Activated T-cell treated with anti-CD3 and anti-CD28 coated beads, Interleukin-2, amount 50 U/mL, for 72 hours (primary cell): ENCODE data around the gene SYT13. TPM values are rescaled to one million over a fixed set of nuclear protein-coding genes. Genes with fewer than 3 reads are reported as not detected.

Experiments used
- ATAC-seq, 2 donors: fragments of 150-1000 bp; cut with Tn5 transposase; replicated peaks in 1 of 2; 2 replicates each; pipeline ENCODE4 v1.10.0; 2021; ENCODE audit warnings: moderate library complexity in 2 of 2, mild to moderate bottlenecking in 1 of 2
- DNase-seq, 2 donors: peaks; one replicate each; pipeline ENCODE4 v3.0.0; 2021 to 2022; ENCODE audit warnings: mixed read lengths in 1 of 2
- H3K27ac Mint-ChIP-seq: one replicate; pipeline ENCODE4 v1.8.0; 2022; ENCODE audit warnings: mild to moderate bottlenecking, moderate library complexity, mixed read lengths
- H3K27me3 Mint-ChIP-seq: one replicate; pipeline ENCODE4 v1.8.0; 2022; ENCODE audit warnings: low read depth, mixed read lengths
- H3K36me3 Mint-ChIP-seq, 2 donors: one replicate each; pipeline ENCODE4 v1.8.0; 2022; ENCODE audit warnings: mixed read lengths in 2 of 2, mild to moderate bottlenecking in 1 of 2; ENCODE audit not compliant: insufficient read depth in 2 of 2
- H3K4me1 Mint-ChIP-seq: one replicate; pipeline ENCODE4 v1.8.0; 2022; ENCODE audit warnings: low read depth, mixed read lengths
- H3K4me3 Mint-ChIP-seq, 2 donors: one replicate each; pipeline ENCODE4 v1.8.0; 2022; ENCODE audit warnings: mild to moderate bottlenecking in 2 of 2, mixed read lengths in 2 of 2, moderate library complexity in 2 of 2
- H3K9me3 Mint-ChIP-seq, 2 donors: one replicate each; pipeline ENCODE4 v1.8.0; 2022; ENCODE audit warnings: mixed read lengths in 2 of 2
- total RNA-seq, 2 donors: library from RNA; stranded (reverse); gene quantifications; one replicate each; pipeline ENCODE4 v1.2.3, GENCODE V29; 2022

The SYT13 gene
- total RNA-seq, 2 donors from 2014 or later = not detected

DNA sequence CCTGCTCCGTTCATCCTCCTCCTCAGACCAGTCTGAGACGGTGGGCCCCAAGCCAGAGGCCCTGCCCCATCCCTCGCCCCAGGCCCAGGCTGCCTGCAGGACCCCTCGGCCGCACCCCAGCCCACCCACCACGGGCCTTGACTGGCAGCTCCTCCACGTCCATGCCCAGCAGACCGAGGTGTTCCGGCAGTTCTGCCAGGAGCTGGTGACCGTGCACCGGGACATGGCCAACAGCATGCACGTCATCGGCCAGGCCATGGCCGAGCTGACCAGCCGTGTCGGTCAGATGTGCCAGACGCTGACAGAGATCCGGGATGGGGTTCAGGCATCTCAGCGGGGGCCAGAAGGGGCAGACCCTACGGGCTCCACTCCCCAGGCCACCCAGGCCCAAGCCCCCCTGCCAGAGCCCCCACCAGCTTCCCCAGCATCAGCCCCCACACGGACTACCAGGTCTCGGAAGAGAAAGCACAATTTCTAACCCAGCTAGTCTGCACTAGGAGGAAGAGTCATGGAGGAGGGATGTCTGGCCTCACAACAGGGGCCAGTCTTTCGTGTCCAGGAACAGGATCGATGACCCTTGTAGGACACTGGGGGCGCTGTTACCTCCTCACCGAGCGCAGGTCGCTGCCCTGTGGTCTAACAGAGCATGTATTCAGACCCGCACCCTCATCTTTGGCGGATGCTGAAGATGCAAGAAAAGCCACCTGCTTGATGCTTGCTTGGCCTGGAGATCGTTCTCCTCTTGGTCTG lies 73.4 kb downstream of the SYT13 start:
- no peaks in the 10 kb centered on the region for H3K9me3 Mint-ChIP-seq
- ATAC-seq (no peak), DNase-seq (no peak)
- H3K27me3 Mint-ChIP-seq = no peaks in the 10 kb centered on the region
- no peaks in the 10 kb centered on the region for H3K36me3 Mint-ChIP-seq
- H3K4me1 Mint-ChIP-seq = peaks cover 11% of the 10 kb centered on the region
- no peak overlapping the region for H3K4me3 Mint-ChIP-seq
- no peak overlapping the region for H3K27ac Mint-ChIP-seq

DNA sequence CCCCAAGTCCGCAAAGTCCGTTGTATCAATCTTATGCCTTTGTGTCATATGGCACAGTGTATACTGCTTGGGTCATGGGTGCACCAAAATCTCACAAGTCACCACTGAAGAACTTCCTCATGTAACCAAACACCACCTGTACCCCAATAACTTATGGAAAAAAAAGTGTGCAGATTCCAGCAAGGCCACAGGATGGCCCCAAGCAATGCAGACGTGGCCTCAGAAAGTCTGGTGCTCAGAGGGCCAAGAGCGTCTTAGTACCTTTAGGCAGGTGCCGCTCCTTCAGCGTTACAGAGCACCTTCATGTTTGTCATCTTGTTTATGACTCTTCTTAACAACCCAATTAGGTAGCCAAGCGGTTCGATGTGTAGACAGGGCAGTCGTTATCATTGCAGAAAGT lies 74.4 kb downstream of the SYT13 start:
- Mint-ChIP-seq H3K27me3 (no peaks in the 10 kb centered on the region), H3K4me3 (no peak overlapping the region), H3K4me1 (peaks cover 11% of the 10 kb centered on the region), H3K36me3 (no peaks in the 10 kb centered on the region), H3K27ac (peak overlapping the region; percentile 58), H3K9me3 (no peaks in the 10 kb centered on the region)
- ATAC-seq = no peak
- DNase-seq = no peak

GRCh38 chr11:45210846-45211245 lies 75.3 kb downstream of the SYT13 start:
- H3K4me1 Mint-ChIP-seq = peaks cover 11% of the 10 kb centered on the region
- no peaks in the 10 kb centered on the region for H3K9me3 Mint-ChIP-seq
- H3K36me3 Mint-ChIP-seq = no peaks in the 10 kb centered on the region
- H3K4me3 Mint-ChIP-seq = no peak overlapping the region
- H3K27me3 Mint-ChIP-seq = no peaks in the 10 kb centered on the region
- H3K27ac Mint-ChIP-seq = no peak overlapping the region
- DNase-seq = no peak
- ATAC-seq = no peak

- Mint-ChIP-seq H3K4me1 (peaks cover 7% of the 10 kb centered on the region), H3K4me3 (no peak overlapping the region), H3K9me3 (no peaks in the 10 kb centered on the region), H3K27ac (no peak overlapping the region), H3K36me3 (no peaks in the 10 kb centered on the region), H3K27me3 (no peaks in the 10 kb centered on the region)
- ATAC-seq = no peak
- no peak for DNase-seq
Measured at GRCh38 chr11:45209891-45210699, 76.0 kb downstream of the SYT13 start.

DNA sequence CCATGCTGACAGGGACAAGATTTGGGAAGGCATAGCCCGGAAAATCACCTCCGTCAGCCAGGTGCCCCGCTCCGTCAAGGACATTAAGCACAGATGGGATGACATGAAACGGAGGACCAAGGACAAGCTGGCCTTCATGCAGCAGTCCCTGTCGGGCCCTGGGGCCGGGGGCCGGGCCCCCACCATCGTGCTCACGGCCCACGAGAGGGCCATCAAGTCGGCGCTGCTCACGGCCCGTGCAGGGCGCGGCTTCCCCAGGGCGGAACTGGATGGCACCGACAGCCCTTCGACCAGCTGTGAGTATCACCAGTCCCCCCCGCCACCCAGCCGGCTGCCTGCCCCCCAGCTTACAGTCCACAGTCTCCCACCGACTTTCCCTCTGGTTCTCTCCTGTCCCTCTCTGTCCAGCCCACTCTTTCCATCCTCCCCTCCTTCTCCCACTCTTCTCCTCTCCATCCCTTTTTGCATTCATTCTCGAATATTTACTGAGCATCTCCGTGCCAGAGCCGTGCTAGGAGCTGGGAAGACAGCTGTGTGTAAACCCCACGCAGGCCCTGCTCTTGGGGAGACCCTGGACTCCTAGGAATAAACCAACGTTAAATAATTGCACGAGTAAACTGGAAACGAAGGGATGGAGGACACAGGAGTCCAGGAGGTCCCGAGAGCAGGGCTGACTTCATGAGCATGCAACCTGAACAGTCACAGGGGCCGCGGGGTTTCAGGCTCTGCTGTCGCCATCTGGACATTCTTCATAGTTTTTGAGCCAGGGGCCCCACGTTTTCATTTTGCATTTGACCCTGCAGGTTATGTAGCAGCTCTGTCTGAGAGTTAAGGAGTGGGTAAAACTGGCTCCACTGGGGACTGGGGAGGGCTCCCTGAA lies 76.9 kb downstream of the SYT13 start:
- Mint-ChIP-seq H3K4me3 (no peak overlapping the region), H3K4me1 (peaks cover 6% of the 10 kb centered on the region), H3K27ac (no peak overlapping the region), H3K36me3 (no peaks in the 10 kb centered on the region), H3K27me3 (no peaks in the 10 kb centered on the region), H3K9me3 (no peaks in the 10 kb centered on the region)
- DNase-seq (no peak), ATAC-seq (no peak)

- H3K9me3 Mint-ChIP-seq = no peaks in the 10 kb centered on the region
- DNase-seq (no peak), ATAC-seq (no peak)
- no peak overlapping the region for H3K4me3 Mint-ChIP-seq
- no peak overlapping the region for H3K27ac Mint-ChIP-seq
- H3K27me3 Mint-ChIP-seq = no peaks in the 10 kb centered on the region
- H3K36me3 Mint-ChIP-seq = no peaks in the 10 kb centered on the region
- H3K4me1 Mint-ChIP-seq = peaks cover 6% of the 10 kb centered on the region
Measured at GRCh38 chr11:45208135-45208534, 78.0 kb downstream of the SYT13 start.

- peaks cover 0 to 2% of the 10 kb centered on the region in 2 donors for H3K36me3 Mint-ChIP-seq
- ATAC-seq = no peak
- DNase-seq = no peak
- H3K27me3 Mint-ChIP-seq = no peaks in the 10 kb centered on the region
- peaks cover 0 to 2% of the 10 kb centered on the region in 2 donors for H3K9me3 Mint-ChIP-seq
- H3K4me1 Mint-ChIP-seq = peaks cover 6% of the 10 kb centered on the region
- no peak overlapping the region for H3K4me3 Mint-ChIP-seq
- no peak overlapping the region for H3K27ac Mint-ChIP-seq
Measured at GRCh38 chr11:45205978-45206377, 80.2 kb downstream of the SYT13 start.

DNA sequence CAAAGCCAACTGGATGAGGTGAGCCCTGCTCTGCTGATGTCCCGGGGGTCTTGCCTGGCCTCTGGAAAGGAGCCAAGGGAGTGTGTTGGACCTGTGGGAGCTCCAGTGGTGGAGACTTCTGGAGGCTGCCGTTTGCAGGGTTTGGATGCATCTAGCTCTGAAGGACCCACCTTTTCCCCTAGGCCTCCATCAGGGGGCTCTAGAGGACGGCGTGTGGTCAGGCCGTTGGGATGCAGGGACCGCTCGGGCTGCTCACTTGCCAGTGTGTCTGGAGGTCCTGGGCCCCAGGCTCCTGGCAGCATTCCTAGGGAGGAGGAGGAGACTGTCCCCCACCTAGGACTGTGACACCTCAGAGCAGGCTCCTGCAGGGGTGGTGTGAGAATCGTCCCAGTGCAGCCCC lies 81.4 kb downstream of the SYT13 start:
- Mint-ChIP-seq H3K27ac (no peak overlapping the region), H3K4me1 (peaks cover 6% of the 10 kb centered on the region), H3K36me3 (peaks cover 0 to 2% of the 10 kb centered on the region in 2 donors), H3K4me3 (no peak overlapping the region), H3K9me3 (peaks cover 0 to 2% of the 10 kb centered on the region in 2 donors), H3K27me3 (no peaks in the 10 kb centered on the region)
- no peak for DNase-seq
- ATAC-seq = no peak

DNA sequence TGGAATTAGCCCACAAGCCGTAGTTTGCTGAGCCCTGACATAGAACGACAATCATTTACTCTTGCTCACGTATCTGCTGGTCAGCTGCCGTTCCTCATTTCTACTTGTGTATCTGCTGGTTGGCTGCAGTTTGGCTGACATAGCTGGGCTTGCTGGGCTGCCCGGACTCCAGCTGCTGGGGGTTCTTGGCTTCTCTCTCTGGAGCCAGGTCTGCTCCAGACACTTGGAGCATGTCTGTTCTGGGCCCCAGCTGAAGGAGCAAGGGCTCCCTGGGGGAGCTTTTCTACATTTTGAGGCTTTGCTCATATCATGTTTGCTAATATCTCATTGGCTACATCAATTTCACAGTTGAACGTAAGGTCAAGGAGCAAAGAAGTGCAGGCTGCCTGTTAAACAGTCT lies 92.4 kb downstream of the SYT13 start:
- DNase-seq (no peak), ATAC-seq (no peak)
- H3K27ac Mint-ChIP-seq = no peak overlapping the region
- H3K4me1 Mint-ChIP-seq = no peaks in the 10 kb centered on the region
- no peaks in the 10 kb centered on the region for H3K9me3 Mint-ChIP-seq
- H3K36me3 Mint-ChIP-seq = no peaks in the 10 kb centered on the region
- no peak overlapping the region for H3K4me3 Mint-ChIP-seq
- no peaks in the 10 kb centered on the region for H3K27me3 Mint-ChIP-seq

Other genes starting within 250 kb of the SYT13 start
- gene PRDM11, start 139.7 kb downstream of the SYT13 start, total RNA-seq = 1 to 10 TPM; 1.2 to 2.0 TPM